HCT116 (cell line): ENCODE results near the gene TCF7. TPM values are rescaled to one million over a fixed set of nuclear protein-coding genes. Genes with fewer than 3 reads are reported as not detected.

Source experiments
- ATAC-seq: fragments of 200-7000 bp; cut with Tn5 transposase; 2 replicates; pipeline ENCODE4 v1.9.1; 2020; ENCODE audit warnings: mild to moderate bottlenecking, moderate library complexity
- BruUV-seq: library from RNA; stranded (reverse); fragments of 400-500 nt; replicated peaks from 2 replicates; lab custom pipeline; 2021; lab: Mats Ljungman, UMichigan
- CTCF ChIA-PET: fragments of 300-600 bp; sonication (Branson Sonifier 250); formaldehyde crosslinking; loops from one replicate; lab custom pipeline; 2021; ENCODE audit warnings: antibody characterized with exemption; lab: Charles Lee
- POLR2A ChIA-PET: fragments of 300-600, 350-600 bp; sonication (Branson Sonifier 250); formaldehyde crosslinking; loops from one replicate; lab custom pipeline; 2021; ENCODE audit warnings: antibody characterized with exemption; lab: Charles Lee
- RAD21 ChIA-PET, 2 experiments: fragments of 300-600 bp; sonication (Branson Sonifier 250); formaldehyde crosslinking; loops; one replicate each; lab custom pipeline; 2023; ENCODE audit warnings: low total read pairs in 2 of 2; ENCODE audit not compliant: uncharacterized antibody in 2 of 2, unreplicated experiment in 2 of 2, low non-redundant PET in 1 of 2; lab: Charles Lee
- DNase-seq: peaks from one replicate; pipeline ENCODE4 v3.0.0-alpha.2; 2010; ENCODE audit warnings: low read depth, low spot score
- H2AFZ ChIP-seq: fragments of 200-600 bp; shearing (Covaris generic), sonication (generic); 2 replicates; pipeline ENCODE4 v1.6.1; 2017; ENCODE audit warnings: low read depth, mixed run types, mixed read lengths, antibody characterized with exemption, low read length; ENCODE audit not compliant: poor library complexity, severe bottlenecking
- H3K27ac ChIP-seq: 2 replicates; pipeline ENCODE4 v1.5.1; 2012; ENCODE audit warnings: low read depth, low read length
- H3K27me3 ChIP-seq: fragments of 200-600 bp; sonication (generic); 2 replicates; pipeline ENCODE4 v1.6.1; 2016; ENCODE audit warnings: mixed run types, low read length, mixed read lengths; ENCODE audit not compliant: insufficient read depth
- H3K36me3 ChIP-seq, 2 experiments: fragments of 200-500 bp in 1 of 2; fragments of 200-600 bp in 1 of 2; sonication (Bioruptor generic) in 1 of 2; sonication (generic) in 1 of 2; 2 replicates each; pipeline versions ENCODE4 v1.5.1 to v1.6.1; 2014 to 2016; ENCODE audit warnings: low read length in 2 of 2, inconsistent platforms in 1 of 2, mixed read lengths in 1 of 2, mixed run types in 1 of 2; ENCODE audit not compliant: insufficient read depth in 2 of 2, control insufficient read depth in 1 of 2
- H3K4me1 ChIP-seq, 2 experiments: fragments of 200-600 bp in 1 of 2; sonication (generic) in 1 of 2; 2 replicates each; pipeline versions ENCODE4 v1.5.1 to v1.6.1; 2012 to 2017; ENCODE audit warnings: low read length in 2 of 2, inconsistent platforms in 1 of 2, mild to moderate bottlenecking in 1 of 2, mixed read lengths in 1 of 2, mixed run types in 1 of 2, moderate library complexity in 1 of 2; ENCODE audit not compliant: insufficient read depth in 2 of 2, control insufficient read depth in 1 of 2
- H3K4me2 ChIP-seq: fragments of 200-600 bp; sonication (generic); 2 replicates; pipeline ENCODE4 v1.6.1; 2017; ENCODE audit warnings: mixed run types, low read length, mixed read lengths
- H3K4me3 ChIP-seq, 2 experiments: fragments of 200-600 bp in 1 of 2; sonication (generic) in 1 of 2; replicated peaks in 1 of 2; 2 replicates each; pipeline ENCODE4 v1.5.1; 2011 to 2016; ENCODE audit warnings: low read length in 2 of 2, control low read depth in 1 of 2, low read depth in 1 of 2, mild to moderate bottlenecking in 1 of 2, mixed read lengths in 1 of 2, mixed run types in 1 of 2
- H3K79me2 ChIP-seq: fragments of 200-600 bp; sonication (generic); 2 replicates; pipeline ENCODE4 v1.6.1; 2017; ENCODE audit warnings: mild to moderate bottlenecking, mixed run types, low read length, moderate library complexity, mixed read lengths; ENCODE audit not compliant: insufficient read depth
- H3K9ac ChIP-seq: fragments of 200-600 bp; sonication (generic); 2 replicates; pipeline ENCODE4 v1.6.1; 2016; ENCODE audit warnings: low read length, mixed read lengths
- H3K9me2 ChIP-seq: fragments of 200-600 bp; sonication (generic), shearing (Covaris generic); 2 replicates; pipeline ENCODE4 v1.6.1; 2017; ENCODE audit warnings: mixed run types, mild to moderate bottlenecking, moderate library complexity; ENCODE audit not compliant: insufficient read depth
- H3K9me3 ChIP-seq, 2 experiments: fragments of 200-500 bp in 1 of 2; fragments of 200-600 bp in 1 of 2; sonication (Bioruptor generic) in 1 of 2; sonication (generic) in 1 of 2; 2 replicates each; pipeline ENCODE4 v1.6.1; 2014 to 2017; ENCODE audit warnings: low read length in 2 of 2, mixed read lengths in 2 of 2, inconsistent platforms in 1 of 2, low read depth in 1 of 2, mild to moderate bottlenecking in 1 of 2, mixed run types in 1 of 2, moderate library complexity in 1 of 2; ENCODE audit not compliant: control insufficient read depth in 1 of 2, insufficient read depth in 1 of 2
- H4K20me1 ChIP-seq: fragments of 200-600 bp; sonication (generic), shearing (Covaris generic); 2 replicates; pipeline ENCODE4 v1.6.1; 2017; ENCODE audit warnings: mixed run types, mild to moderate bottlenecking, moderate library complexity; ENCODE audit not compliant: insufficient read depth
- CBX3 ChIP-seq: IDR thresholded peaks from 2 replicates; pipeline ENCODE4 v1.6.1; 2012; ENCODE audit warnings: low read depth
- CEBPB ChIP-seq: IDR thresholded peaks from 2 replicates; pipeline ENCODE4 v1.6.1; 2012; ENCODE audit warnings: low read depth
- EGR1 ChIP-seq: IDR thresholded peaks from 2 replicates; pipeline ENCODE4 v1.6.1; 2012; ENCODE audit warnings: low read depth
- ELF1 ChIP-seq: IDR thresholded peaks from 2 replicates; pipeline ENCODE4 v1.6.1; 2012; ENCODE audit warnings: low read depth, borderline replicate concordance
- EZH2 ChIP-seq: fragments of 200-600 bp; sonication (generic); IDR thresholded peaks from 2 replicates; pipeline ENCODE4 v1.6.1; 2017; ENCODE audit warnings: antibody characterized with exemption, mixed run types
- FOSL1 ChIP-seq: IDR thresholded peaks from 2 replicates; pipeline ENCODE4 v1.6.1; 2012; ENCODE audit warnings: low read depth
- MAX ChIP-seq: IDR thresholded peaks from 2 replicates; pipeline ENCODE4 v1.6.1; 2012
- POLR2A ChIP-seq: IDR thresholded peaks from 2 replicates; pipeline ENCODE4 v1.7.0; 2011; ENCODE audit warnings: borderline replicate concordance; ENCODE audit not compliant: insufficient read depth, insufficient read length; ENCODE audit errors: extremely low read depth
- POLR2AphosphoS5 ChIP-seq: IDR thresholded peaks from 2 replicates; pipeline ENCODE4 v1.6.1; 2011; ENCODE audit warnings: mild to moderate bottlenecking, low read depth, low read length, moderate library complexity
- RAD21 ChIP-seq: IDR thresholded peaks from 2 replicates; pipeline ENCODE4 v1.6.1; 2012; ENCODE audit warnings: low read depth, mild to moderate bottlenecking
- REST ChIP-seq: IDR thresholded peaks from 2 replicates; pipeline ENCODE4 v1.6.1; 2012; ENCODE audit warnings: low read depth
- SIN3A ChIP-seq: IDR thresholded peaks from 2 replicates; pipeline ENCODE4 v1.6.1; 2012; ENCODE audit warnings: low read depth
- SP1 ChIP-seq: IDR thresholded peaks from 2 replicates; pipeline ENCODE4 v1.6.1; 2012; ENCODE audit warnings: low read depth
- SRF ChIP-seq: IDR thresholded peaks from 2 replicates; pipeline ENCODE4 v1.6.1; 2012; ENCODE audit warnings: low read depth
- TCF7L2 ChIP-seq: IDR thresholded peaks from 2 replicates; pipeline ENCODE4 v1.7.0; 2011; ENCODE audit warnings: borderline replicate concordance, inconsistent platforms; ENCODE audit not compliant: insufficient read depth, insufficient read length; ENCODE audit errors: extremely low read depth
- YY1 ChIP-seq: IDR thresholded peaks from 2 replicates; pipeline ENCODE4 v1.6.1; 2011; ENCODE audit warnings: low read length, low read depth, moderate library complexity, mild to moderate bottlenecking; ENCODE audit not compliant: insufficient replicate concordance; ENCODE audit errors: extremely low read depth
- ZBTB33 ChIP-seq: IDR thresholded peaks from 2 replicates; pipeline ENCODE4 v1.6.1; 2011; ENCODE audit warnings: mild to moderate bottlenecking, low read length, moderate library complexity; ENCODE audit not compliant: insufficient replicate concordance; ENCODE audit errors: extremely low read depth
- ZFX ChIP-seq: fragments of 450-650 bp; IDR thresholded peaks from 2 replicates; pipeline ENCODE4 v1.6.1; 2017
- ZNF274 ChIP-seq: fragments of 200-500 bp; sonication (Bioruptor generic); IDR thresholded peaks from 2 replicates; pipeline ENCODE4 v1.6.1; 2014; ENCODE audit warnings: mild to moderate bottlenecking, low read depth, low read length, inconsistent platforms
- intact Hi-C: fragments of 100-400 bp; cut with micrococcal nuclease; formaldehyde crosslinking; loops from 2 replicates; pipeline ENCODE4 v1.10.0; 2022
- total RNA-seq: library from RNA; stranded (reverse); gene quantifications from one replicate; pipeline ENCODE4 v1.2.1, GENCODE V29; 2021; ENCODE audit not compliant: unreplicated experiment

The TCF7 gene
- total RNA-seq, 1 experiment from 2014 or later = 17.8 TPM

GRCh38 chr5:134176511-134177368 is 62.3 kb downstream of the TCF7 start, which contains the start of gene SKP1:
Gene SKP1, minus strand, starts transcription at chr5:134176950. Its CDS starts 2,928 bp downstream, at chr5:134174022.
- Histone ChIP-seq H3K27me3 (no peaks in the 10 kb centered on the region), H3K27ac (peak within 1 kb of the TSS; percentile 96), H3K9me2 (no peaks in the 10 kb centered on the region), H3K4me3 (peak within 1 kb of the TSS; percentile 78 to 84), H3K36me3 (peaks cover 11 to 13% of the 10 kb centered on the region in 2 experiments), H3K4me2 (peak within 1 kb of the TSS; percentile 100), H2AFZ (peak within 1 kb of the TSS; percentile 80), H3K79me2 (peaks cover 49% of the 10 kb centered on the region), H3K9ac (peak within 1 kb of the TSS; percentile 94), H3K9me3 (no peaks in the 10 kb centered on the region), H3K4me1 (peaks cover 14 to 18% of the 10 kb centered on the region in 2 experiments), H4K20me1 (peaks cover 11% of the 10 kb centered on the region; the same call in 1 of the 2 replicates)
- ChIA-PET CTCF (interaction anchor here (0.7 to 1.5 kb wide), 4 partner anchors 10 to 113 kb away, joined by 3 to 6 read pairs (median 4); no protein-coding TSS in a partner anchor), POLR2A (interaction anchor here (0.7 to 2.4 kb wide), 13 partner anchors 8 to 195 kb away, joined by 3 to 10 read pairs (median 3); partner anchors contain the start of gene UBE2B), RAD21 (no interaction called here)
- peak; percentile 79 for ATAC-seq
- intact Hi-C loops = no loop called here
- DNase-seq = peak; percentile 60
- BruUV-seq = no TSS peak
- TF ChIP-seq ZNF274 (no peak), CEBPB (no peak), SIN3A (no peak), RAD21 (no peak), SRF (no peak), ZBTB33 (no peak), EZH2 (no peak), EGR1 (no peak), MAX (no peak), REST (no peak), CBX3 (no peak), POLR2AphosphoS5 (peak; percentile 99), FOSL1 (no peak), ZFX (peak; percentile 100), YY1 (peak; percentile 62), TCF7L2 (peak; percentile 54), SP1 (no peak), ELF1 (no peak), POLR2A (peak; percentile 99)
